Endothelial cell (in vitro differentiated cells): ENCODE results near the gene BNC2. TPM values are rescaled to one million over a fixed set of nuclear protein-coding genes. Genes with fewer than 3 reads are reported as not detected.

ENCODE experiments used
- DNase-seq: peaks from one replicate; pipeline ENCODE4 v3.0.0; 2021; ENCODE audit warnings: low spot score
- H3K27ac Mint-ChIP-seq: one replicate; pipeline ENCODE4 v1.8.0; 2021; ENCODE audit warnings: mixed read lengths, inconsistent platforms; ENCODE audit not compliant: unreplicated experiment
- H3K27me3 Mint-ChIP-seq: one replicate; pipeline ENCODE4 v1.8.0; 2021; ENCODE audit warnings: mild to moderate bottlenecking, moderate library complexity, mixed read lengths, inconsistent platforms; ENCODE audit not compliant: unreplicated experiment
- H3K36me3 Mint-ChIP-seq: one replicate; pipeline ENCODE4 v1.8.0; 2021; ENCODE audit warnings: mild to moderate bottlenecking, low read depth, mixed read lengths, inconsistent platforms; ENCODE audit not compliant: unreplicated experiment
- H3K4me1 Mint-ChIP-seq: one replicate; pipeline ENCODE4 v1.8.0; 2021; ENCODE audit warnings: mild to moderate bottlenecking, mixed read lengths, inconsistent platforms; ENCODE audit not compliant: unreplicated experiment
- H3K4me3 Mint-ChIP-seq: one replicate; pipeline ENCODE4 v1.8.0; 2021; ENCODE audit warnings: mild to moderate bottlenecking, mixed read lengths, inconsistent platforms; ENCODE audit not compliant: unreplicated experiment
- H3K9me3 Mint-ChIP-seq: one replicate; pipeline ENCODE4 v1.8.0; 2021; ENCODE audit warnings: mixed read lengths, inconsistent platforms; ENCODE audit not compliant: unreplicated experiment
- total RNA-seq: library from RNA; stranded (reverse); fragmentation: NEBNext Ultra II Directional; extraction: Animal tissue kit (Norgen Biotek cat#: 25700); gene quantifications from one replicate; pipeline ENCODE4 v1.2.1, GENCODE V29; 2021; ENCODE audit not compliant: unreplicated experiment
- TF ChIP-seq, protein P1 (sequence below): fragments of 200-600 bp; sonication (generic); IDR thresholded peaks from one replicate; pipeline ENCODE4 v1.5.0; 2021; ENCODE audit warnings: antibody characterized with exemption; ENCODE audit not compliant: unreplicated experiment

BNC2 gene
- total RNA-seq, 1 donor from 2014 or later = 20.1 TPM

DNA sequence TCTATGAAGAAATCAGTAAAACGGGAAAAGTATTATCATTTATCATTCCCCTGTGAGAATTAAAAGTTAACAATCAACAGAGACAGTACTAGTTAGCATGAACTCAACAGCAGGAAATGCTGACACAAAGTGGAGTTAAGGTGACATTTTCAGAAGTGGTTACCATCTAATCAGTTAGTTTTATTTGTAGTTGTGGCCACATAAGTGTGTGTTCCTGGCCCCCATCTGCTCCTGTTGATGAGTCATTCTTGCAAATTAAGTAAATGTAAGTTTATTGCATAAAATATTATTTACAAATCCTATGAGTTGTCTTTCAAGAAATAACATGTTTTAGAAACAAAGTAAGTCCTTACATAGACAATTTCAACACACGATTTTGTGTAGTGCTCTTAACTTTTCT, 8.9 kb upstream of the BNC2 start:
- Mint-ChIP-seq H3K9me3 (no peaks in the 10 kb centered on the region), H3K27me3 (no peaks in the 10 kb centered on the region), H3K4me1 (no peaks in the 10 kb centered on the region), H3K4me3 (no peak overlapping the region), H3K27ac (no peak overlapping the region), H3K36me3 (no peaks in the 10 kb centered on the region)
- no peak for DNase-seq
- TF ChIP-seq, protein P1, sequence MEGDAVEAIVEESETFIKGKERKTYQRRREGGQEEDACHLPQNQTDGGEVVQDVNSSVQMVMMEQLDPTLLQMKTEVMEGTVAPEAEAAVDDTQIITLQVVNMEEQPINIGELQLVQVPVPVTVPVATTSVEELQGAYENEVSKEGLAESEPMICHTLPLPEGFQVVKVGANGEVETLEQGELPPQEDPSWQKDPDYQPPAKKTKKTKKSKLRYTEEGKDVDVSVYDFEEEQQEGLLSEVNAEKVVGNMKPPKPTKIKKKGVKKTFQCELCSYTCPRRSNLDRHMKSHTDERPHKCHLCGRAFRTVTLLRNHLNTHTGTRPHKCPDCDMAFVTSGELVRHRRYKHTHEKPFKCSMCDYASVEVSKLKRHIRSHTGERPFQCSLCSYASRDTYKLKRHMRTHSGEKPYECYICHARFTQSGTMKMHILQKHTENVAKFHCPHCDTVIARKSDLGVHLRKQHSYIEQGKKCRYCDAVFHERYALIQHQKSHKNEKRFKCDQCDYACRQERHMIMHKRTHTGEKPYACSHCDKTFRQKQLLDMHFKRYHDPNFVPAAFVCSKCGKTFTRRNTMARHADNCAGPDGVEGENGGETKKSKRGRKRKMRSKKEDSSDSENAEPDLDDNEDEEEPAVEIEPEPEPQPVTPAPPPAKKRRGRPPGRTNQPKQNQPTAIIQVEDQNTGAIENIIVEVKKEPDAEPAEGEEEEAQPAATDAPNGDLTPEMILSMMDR = no peak

DNA sequence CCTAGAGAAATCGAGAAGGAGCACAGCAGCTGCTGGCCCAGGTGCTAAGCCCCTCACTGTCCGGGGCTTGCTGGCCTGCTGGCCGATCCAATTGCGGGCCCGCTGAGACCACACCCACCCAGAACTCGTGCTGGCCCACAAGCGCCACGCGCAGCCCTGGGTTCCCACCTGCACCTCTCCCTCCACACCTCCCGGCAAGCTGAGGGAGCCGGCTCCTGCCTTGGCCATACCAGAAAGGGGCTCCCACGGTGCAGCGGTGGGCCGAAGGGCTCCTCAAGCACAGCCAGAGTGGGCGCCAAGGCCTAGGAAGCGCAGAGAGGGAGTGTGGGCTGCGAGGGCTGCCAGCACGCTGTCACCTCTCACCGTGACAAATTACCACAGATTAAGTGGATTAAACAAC, 6.8 kb upstream of the BNC2 start:
- H3K9me3 Mint-ChIP-seq = no peaks in the 10 kb centered on the region
- no peaks in the 10 kb centered on the region for H3K4me1 Mint-ChIP-seq
- TF ChIP-seq, protein P1 = no peak
- no peaks in the 10 kb centered on the region for H3K36me3 Mint-ChIP-seq
- H3K27ac Mint-ChIP-seq = no peak overlapping the region
- H3K27me3 Mint-ChIP-seq = no peaks in the 10 kb centered on the region
- H3K4me3 Mint-ChIP-seq = no peak overlapping the region
- no peak for DNase-seq

- no peak overlapping the region for H3K27ac Mint-ChIP-seq
Measured at GRCh38 chr9:16873126-16873802, 2.8 kb upstream of the BNC2 start.

GRCh38 chr9:16871336-16872151, 1.1 kb upstream of the BNC2 start:
- Mint-ChIP-seq H3K4me1 (peaks cover 15% of the 10 kb centered on the region), H3K4me3 (peak overlapping the region; percentile 99), H3K27ac (peak overlapping the region; percentile 77), H3K27me3 (peaks cover 5% of the 10 kb centered on the region), H3K36me3 (no peaks in the 10 kb centered on the region), H3K9me3 (no peaks in the 10 kb centered on the region)
- DNase-seq = peak; percentile 58
- TF ChIP-seq, protein P1 = no peak

More at GRCh38 chr9:16873126-16873802, 2.8 kb upstream of the BNC2 start:
- TF ChIP-seq, protein P1 = no peak
- Mint-ChIP-seq H3K9me3 (no peaks in the 10 kb centered on the region), H3K4me1 (peaks cover 11% of the 10 kb centered on the region), H3K36me3 (no peaks in the 10 kb centered on the region), H3K4me3 (no peak overlapping the region), H3K27me3 (peaks cover 5% of the 10 kb centered on the region)
- DNase-seq = no peak
